WTC11 (cell line): ENCODE data around the gene HDC.

Experiments used
- ARID4B ChIP-seq: sonication (generic); formaldehyde crosslinking; IDR thresholded peaks from 2 replicates; pipeline ENCODE4 v1.8.0; 2023; ENCODE audit warnings: missing genetic modification reagents, mild to moderate bottlenecking, borderline replicate concordance
- CTCF ChIP-seq: fragments of 200-600 bp; IDR thresholded peaks from 2 replicates; pipeline ENCODE4 v1.8.0; 2022; ENCODE audit warnings: antibody characterized with exemption
- ZNF121 ChIP-seq: sonication (generic); formaldehyde crosslinking; IDR thresholded peaks from 2 replicates; pipeline ENCODE4 v1.8.0; 2023; ENCODE audit warnings: missing genetic modification reagents
- TF ChIP-seq, protein P1 (sequence below): sonication (generic); formaldehyde crosslinking; IDR thresholded peaks from 2 replicates; pipeline ENCODE4 v1.8.1; 2023; ENCODE audit warnings: mild to moderate bottlenecking, missing genetic modification reagents, borderline replicate concordance

- TF ChIP-seq, protein P1, sequence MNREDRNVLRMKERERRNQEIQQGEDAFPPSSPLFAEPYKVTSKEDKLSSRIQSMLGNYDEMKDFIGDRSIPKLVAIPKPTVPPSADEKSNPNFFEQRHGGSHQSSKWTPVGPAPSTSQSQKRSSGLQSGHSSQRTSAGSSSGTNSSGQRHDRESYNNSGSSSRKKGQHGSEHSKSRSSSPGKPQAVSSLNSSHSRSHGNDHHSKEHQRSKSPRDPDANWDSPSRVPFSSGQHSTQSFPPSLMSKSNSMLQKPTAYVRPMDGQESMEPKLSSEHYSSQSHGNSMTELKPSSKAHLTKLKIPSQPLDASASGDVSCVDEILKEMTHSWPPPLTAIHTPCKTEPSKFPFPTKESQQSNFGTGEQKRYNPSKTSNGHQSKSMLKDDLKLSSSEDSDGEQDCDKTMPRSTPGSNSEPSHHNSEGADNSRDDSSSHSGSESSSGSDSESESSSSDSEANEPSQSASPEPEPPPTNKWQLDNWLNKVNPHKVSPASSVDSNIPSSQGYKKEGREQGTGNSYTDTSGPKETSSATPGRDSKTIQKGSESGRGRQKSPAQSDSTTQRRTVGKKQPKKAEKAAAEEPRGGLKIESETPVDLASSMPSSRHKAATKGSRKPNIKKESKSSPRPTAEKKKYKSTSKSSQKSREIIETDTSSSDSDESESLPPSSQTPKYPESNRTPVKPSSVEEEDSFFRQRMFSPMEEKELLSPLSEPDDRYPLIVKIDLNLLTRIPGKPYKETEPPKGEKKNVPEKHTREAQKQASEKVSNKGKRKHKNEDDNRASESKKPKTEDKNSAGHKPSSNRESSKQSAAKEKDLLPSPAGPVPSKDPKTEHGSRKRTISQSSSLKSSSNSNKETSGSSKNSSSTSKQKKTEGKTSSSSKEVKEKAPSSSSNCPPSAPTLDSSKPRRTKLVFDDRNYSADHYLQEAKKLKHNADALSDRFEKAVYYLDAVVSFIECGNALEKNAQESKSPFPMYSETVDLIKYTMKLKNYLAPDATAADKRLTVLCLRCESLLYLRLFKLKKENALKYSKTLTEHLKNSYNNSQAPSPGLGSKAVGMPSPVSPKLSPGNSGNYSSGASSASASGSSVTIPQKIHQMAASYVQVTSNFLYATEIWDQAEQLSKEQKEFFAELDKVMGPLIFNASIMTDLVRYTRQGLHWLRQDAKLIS, result no peak
- TF ChIP-seq CTCF (no peak), ZNF121 (CRISPR knock-in tag) (no peak), ARID4B (CRISPR knock-in tag) (no peak)
Measured at GRCh38 chr15:50228866-50229265, 36.7 kb downstream of the HDC start.
